ENCODE measurements around the gene NXF3.

GRCh38 chrX:103124284-103124683, 31.3 kb upstream of the NXF3 start:
- TF ChIP-seq YY1 (IDR thresholded peaks at IDR 0.05), result no peak
- TF ChIP-seq, protein P1, sequence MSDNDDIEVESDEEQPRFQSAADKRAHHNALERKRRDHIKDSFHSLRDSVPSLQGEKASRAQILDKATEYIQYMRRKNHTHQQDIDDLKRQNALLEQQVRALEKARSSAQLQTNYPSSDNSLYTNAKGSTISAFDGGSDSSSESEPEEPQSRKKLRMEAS (IDR thresholded peaks at IDR 0.05), result no peak
- TF ChIP-seq, protein P2, sequence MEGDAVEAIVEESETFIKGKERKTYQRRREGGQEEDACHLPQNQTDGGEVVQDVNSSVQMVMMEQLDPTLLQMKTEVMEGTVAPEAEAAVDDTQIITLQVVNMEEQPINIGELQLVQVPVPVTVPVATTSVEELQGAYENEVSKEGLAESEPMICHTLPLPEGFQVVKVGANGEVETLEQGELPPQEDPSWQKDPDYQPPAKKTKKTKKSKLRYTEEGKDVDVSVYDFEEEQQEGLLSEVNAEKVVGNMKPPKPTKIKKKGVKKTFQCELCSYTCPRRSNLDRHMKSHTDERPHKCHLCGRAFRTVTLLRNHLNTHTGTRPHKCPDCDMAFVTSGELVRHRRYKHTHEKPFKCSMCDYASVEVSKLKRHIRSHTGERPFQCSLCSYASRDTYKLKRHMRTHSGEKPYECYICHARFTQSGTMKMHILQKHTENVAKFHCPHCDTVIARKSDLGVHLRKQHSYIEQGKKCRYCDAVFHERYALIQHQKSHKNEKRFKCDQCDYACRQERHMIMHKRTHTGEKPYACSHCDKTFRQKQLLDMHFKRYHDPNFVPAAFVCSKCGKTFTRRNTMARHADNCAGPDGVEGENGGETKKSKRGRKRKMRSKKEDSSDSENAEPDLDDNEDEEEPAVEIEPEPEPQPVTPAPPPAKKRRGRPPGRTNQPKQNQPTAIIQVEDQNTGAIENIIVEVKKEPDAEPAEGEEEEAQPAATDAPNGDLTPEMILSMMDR (IDR thresholded peaks at IDR 0.05; ENCODE audit: low read depth, low read length, missing input control), result no peak
- TF ChIP-seq EGR1 (IDR thresholded peaks at IDR 0.05; ENCODE audit: low read depth in 2 of 2), result no peak
- no peak for TF ChIP-seq JUND (IDR thresholded peaks at IDR 0.05)

Data from liver (tissue), 3 donors.